Vagina (tissue), 2 donors: ENCODE measurements around the gene DTX3L.

ENCODE experiments used
- POLR2A ChIP-seq, 2 donors: fragments of 450-650 bp; IDR thresholded peaks; one replicate each; pipeline ENCODE4 v1.6.1; 2017; ENCODE audit warnings: antibody characterized with exemption in 2 of 2, mild to moderate bottlenecking in 2 of 2, moderate library complexity in 2 of 2
- POLR2AphosphoS5 ChIP-seq, 2 donors: sonication (generic); formaldehyde crosslinking; IDR thresholded peaks; one replicate each; pipeline ENCODE4 v1.9.0; 2017; ENCODE audit warnings: antibody characterized with exemption in 2 of 2, mild to moderate bottlenecking in 2 of 2, low read depth in 1 of 2; ENCODE audit not compliant: insufficient read depth in 1 of 2
- TF ChIP-seq, protein P1 (sequence below), 3 experiments: fragments of 450-650 bp in 2 of 3; fragments of 200-600 bp in 1 of 3; sonication (generic) in 1 of 3; IDR thresholded peaks; one replicate each; pipeline ENCODE4 v1.5.1; 2017 to 2019; ENCODE audit warnings: antibody characterized with exemption in 3 of 3, mild to moderate bottlenecking in 2 of 3, moderate library complexity in 2 of 3

DNA sequence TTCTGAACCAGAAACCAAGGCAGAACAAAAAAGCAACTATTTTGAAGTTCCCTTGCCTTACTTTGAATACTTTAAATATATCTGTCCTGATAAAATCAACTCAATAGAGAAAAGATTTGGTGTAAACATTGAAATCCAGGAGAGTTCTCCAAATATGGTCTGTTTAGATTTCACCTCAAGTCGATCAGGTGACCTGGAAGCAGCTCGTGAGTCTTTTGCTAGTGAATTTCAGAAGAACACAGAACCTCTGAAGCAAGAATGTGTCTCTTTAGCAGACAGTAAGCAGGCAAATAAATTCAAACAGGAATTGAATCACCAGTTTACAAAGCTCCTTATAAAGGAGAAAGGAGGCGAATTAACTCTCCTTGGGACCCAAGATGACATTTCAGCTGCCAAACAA is 4.6 kb downstream of the DTX3L start:
- no peak for TF ChIP-seq POLR2A (IDR thresholded peaks at IDR 0.05)
- TF ChIP-seq, protein P1, sequence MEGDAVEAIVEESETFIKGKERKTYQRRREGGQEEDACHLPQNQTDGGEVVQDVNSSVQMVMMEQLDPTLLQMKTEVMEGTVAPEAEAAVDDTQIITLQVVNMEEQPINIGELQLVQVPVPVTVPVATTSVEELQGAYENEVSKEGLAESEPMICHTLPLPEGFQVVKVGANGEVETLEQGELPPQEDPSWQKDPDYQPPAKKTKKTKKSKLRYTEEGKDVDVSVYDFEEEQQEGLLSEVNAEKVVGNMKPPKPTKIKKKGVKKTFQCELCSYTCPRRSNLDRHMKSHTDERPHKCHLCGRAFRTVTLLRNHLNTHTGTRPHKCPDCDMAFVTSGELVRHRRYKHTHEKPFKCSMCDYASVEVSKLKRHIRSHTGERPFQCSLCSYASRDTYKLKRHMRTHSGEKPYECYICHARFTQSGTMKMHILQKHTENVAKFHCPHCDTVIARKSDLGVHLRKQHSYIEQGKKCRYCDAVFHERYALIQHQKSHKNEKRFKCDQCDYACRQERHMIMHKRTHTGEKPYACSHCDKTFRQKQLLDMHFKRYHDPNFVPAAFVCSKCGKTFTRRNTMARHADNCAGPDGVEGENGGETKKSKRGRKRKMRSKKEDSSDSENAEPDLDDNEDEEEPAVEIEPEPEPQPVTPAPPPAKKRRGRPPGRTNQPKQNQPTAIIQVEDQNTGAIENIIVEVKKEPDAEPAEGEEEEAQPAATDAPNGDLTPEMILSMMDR (IDR thresholded peaks at IDR 0.05), result no peak
- no peak for TF ChIP-seq POLR2AphosphoS5 (IDR thresholded peaks at IDR 0.05; ENCODE audit: insufficient read depth in 1 of 2, low read depth in 1 of 2)
